Erythroblast (primary cell): ENCODE results near the gene GARIN5A.

Experiments
- GATA1 ChIP-seq: IDR thresholded peaks from 2 replicates; pipeline ENCODE4 v1.6.1; 2011; ENCODE audit warnings: low read depth, mild to moderate bottlenecking, control low read depth, low read length, moderate library complexity
- POLR2A ChIP-seq: IDR thresholded peaks from 2 replicates; pipeline ENCODE4 v1.6.1; 2011; ENCODE audit warnings: mild to moderate bottlenecking, low read length

- TF ChIP-seq POLR2A (no peak), GATA1 (no peak)
Measured at GRCh38 chr19:50514346-50515167, 37.9 kb upstream of the GARIN5A start.
